Vein endothelial cell (primary cell): ENCODE results near the gene SCN8A. TPM values are rescaled to one million over a fixed set of nuclear protein-coding genes. Genes with fewer than 3 reads are reported as not detected.

Experiments used
- total RNA-seq: library from RNA; depleted of rRNA; stranded (reverse); fragments of >200 nt; gene quantifications from 2 replicates; pipeline ENCODE4 v1.2.3, GENCODE V29; 2012

SCN8A gene
- total RNA-seq = 2.5 and 4.9 TPM in 2 replicates

DNA sequence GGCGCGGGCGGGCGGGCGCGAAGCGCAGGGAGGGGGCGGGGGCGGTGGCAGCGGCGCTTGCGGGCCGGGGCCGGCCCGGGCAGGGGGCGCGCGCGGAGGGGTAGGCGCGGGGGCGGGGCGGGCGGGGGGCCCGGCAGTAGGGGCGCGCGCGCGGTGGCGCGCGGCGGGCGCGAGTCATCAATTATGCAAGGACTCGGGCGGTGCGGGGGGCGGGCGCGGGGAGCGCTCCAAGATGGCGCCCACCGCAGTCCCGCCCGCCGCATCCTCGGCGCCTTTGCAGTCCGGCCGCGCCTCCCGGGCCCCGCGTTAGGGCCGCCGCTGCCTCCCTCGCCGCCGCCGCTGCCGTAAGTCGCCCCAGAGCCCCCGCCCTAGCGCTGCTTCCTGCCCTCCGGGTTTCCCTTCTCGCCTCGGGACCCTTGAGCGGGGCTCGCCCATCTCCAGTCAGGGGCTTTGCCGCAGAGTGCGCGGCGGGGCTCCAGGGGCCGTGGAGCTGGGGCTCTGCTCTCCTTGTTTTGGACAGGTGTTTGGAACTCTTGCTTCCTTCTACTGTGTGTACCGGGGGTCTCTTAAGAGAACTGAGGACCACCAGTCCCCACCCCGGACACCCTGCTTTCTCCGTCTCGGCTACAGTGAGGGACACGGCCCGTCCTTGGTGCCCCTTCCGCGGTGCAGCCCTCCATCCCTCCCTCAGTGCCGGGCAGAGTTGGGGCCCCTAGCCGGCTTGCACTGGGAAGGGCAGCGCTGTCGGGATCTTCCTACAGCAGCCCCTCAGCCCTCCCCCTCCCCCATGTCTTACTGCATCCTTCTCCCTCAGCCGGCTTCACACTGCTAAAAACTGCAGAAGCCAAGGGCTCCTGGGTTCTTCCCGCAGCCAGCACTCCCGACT, at the start of gene SCN8A:
TSS of gene SCN8A (plus strand) at position 218 of the 886 bp plus-strand sequence. CDS start 71,585 bp downstream, outside the sequence.

DNA sequence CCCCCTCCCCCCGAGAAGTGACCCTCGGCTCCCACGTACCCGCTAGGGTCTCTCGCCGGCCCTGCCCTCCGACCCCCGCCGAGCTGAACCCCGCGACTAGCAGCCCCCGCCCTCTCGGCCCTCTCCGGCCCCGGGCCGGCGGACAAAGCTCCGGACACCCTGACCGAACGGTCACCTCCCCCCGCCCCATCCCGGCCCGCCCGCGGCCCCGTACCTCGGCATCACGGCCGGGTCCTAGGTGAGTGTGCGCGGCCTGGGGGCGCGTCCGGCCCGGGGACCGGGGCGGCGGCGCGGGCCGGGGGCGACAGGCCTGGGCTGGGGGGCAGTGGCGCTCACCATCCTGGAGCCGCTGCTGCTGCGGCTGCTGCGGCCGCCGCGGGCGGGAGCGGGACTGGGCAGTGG, 257.3 kb downstream of the SCN8A start, which contains the start of gene FIGNL2:
TSS of gene FIGNL2 (minus strand) at position 393 of the 402 bp plus-strand sequence. CDS start 26,305 bp downstream, outside the sequence.

Other genes starting within 250 kb of the SCN8A start
- not detected in 2 replicates for gene CELA1, start 244.6 kb upstream of the SCN8A start, total RNA-seq
- gene GALNT6, start 199.8 kb upstream of the SCN8A start, total RNA-seq = 63.4 and 69.8 TPM in 2 replicates
- 1.6 and 2.5 TPM in 2 replicates for gene SLC4A8, start 166.4 kb upstream of the SCN8A start, total RNA-seq